NB4 (cell line): ENCODE data around the gene ABCF2.

Experiments used
- DNase-seq: peaks from one replicate; pipeline ENCODE4 v3.0.0; 2010; ENCODE audit warnings: low read depth
- H3K4me3 ChIP-seq: one replicate; pipeline ENCODE4 v1.5.1; 2011; ENCODE audit warnings: mild to moderate bottlenecking, low read depth, low read length, moderate library complexity
- MYC ChIP-seq: IDR thresholded peaks from 2 replicates; pipeline ENCODE4 v1.6.1; 2011; ENCODE audit warnings: low read depth, low read length
- POLR2A ChIP-seq: IDR thresholded peaks from 2 replicates; pipeline ENCODE4 v1.6.1; 2011; ENCODE audit warnings: mild to moderate bottlenecking; ENCODE audit not compliant: insufficient read length; ENCODE audit errors: extremely low read depth
- TF ChIP-seq, protein P1 (sequence below): IDR thresholded peaks from 2 replicates; pipeline ENCODE4 v1.6.1; 2011; ENCODE audit warnings: low read depth, low read length
- TF ChIP-seq, protein P2 (sequence below): IDR thresholded peaks from one replicate; pipeline ENCODE4 v1.5.1; 2012; ENCODE audit warnings: low read depth, low read length

The ABCF2 gene

GRCh38 chr7:151251689-151252560, 24.9 kb upstream of the ABCF2 start:
- DNase-seq = no peak
- TF ChIP-seq POLR2A = no peak
- no peak for TF ChIP-seq MYC
- TF ChIP-seq, protein P1, sequence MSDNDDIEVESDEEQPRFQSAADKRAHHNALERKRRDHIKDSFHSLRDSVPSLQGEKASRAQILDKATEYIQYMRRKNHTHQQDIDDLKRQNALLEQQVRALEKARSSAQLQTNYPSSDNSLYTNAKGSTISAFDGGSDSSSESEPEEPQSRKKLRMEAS = no peak
- TF ChIP-seq, protein P2, sequence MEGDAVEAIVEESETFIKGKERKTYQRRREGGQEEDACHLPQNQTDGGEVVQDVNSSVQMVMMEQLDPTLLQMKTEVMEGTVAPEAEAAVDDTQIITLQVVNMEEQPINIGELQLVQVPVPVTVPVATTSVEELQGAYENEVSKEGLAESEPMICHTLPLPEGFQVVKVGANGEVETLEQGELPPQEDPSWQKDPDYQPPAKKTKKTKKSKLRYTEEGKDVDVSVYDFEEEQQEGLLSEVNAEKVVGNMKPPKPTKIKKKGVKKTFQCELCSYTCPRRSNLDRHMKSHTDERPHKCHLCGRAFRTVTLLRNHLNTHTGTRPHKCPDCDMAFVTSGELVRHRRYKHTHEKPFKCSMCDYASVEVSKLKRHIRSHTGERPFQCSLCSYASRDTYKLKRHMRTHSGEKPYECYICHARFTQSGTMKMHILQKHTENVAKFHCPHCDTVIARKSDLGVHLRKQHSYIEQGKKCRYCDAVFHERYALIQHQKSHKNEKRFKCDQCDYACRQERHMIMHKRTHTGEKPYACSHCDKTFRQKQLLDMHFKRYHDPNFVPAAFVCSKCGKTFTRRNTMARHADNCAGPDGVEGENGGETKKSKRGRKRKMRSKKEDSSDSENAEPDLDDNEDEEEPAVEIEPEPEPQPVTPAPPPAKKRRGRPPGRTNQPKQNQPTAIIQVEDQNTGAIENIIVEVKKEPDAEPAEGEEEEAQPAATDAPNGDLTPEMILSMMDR = no peak
- no peak overlapping the region for H3K4me3 ChIP-seq

DNA sequence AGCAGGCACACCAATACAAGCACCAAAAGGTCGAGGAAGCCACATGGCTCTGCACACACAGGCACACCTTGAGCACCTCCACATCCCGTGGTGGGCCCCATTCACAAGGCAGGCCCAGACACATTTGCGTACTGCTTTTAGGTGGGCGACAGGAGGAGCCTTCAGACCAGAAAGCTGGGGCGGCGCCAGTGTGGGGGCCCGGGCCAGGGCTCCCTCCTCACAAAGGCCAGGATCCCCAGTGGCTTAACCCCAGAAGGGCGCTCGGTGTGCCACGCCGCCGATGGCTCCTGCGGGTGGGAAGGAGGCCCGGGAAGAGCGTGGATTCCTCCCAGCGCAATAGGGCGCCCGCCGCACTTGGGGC, 24.3 kb upstream of the ABCF2 start:
- TF ChIP-seq POLR2A = no peak
- TF ChIP-seq MYC = no peak
- TF ChIP-seq, protein P2 = no peak
- TF ChIP-seq, protein P1 = no peak
- DNase-seq = no peak
- no peak overlapping the region for H3K4me3 ChIP-seq

DNA sequence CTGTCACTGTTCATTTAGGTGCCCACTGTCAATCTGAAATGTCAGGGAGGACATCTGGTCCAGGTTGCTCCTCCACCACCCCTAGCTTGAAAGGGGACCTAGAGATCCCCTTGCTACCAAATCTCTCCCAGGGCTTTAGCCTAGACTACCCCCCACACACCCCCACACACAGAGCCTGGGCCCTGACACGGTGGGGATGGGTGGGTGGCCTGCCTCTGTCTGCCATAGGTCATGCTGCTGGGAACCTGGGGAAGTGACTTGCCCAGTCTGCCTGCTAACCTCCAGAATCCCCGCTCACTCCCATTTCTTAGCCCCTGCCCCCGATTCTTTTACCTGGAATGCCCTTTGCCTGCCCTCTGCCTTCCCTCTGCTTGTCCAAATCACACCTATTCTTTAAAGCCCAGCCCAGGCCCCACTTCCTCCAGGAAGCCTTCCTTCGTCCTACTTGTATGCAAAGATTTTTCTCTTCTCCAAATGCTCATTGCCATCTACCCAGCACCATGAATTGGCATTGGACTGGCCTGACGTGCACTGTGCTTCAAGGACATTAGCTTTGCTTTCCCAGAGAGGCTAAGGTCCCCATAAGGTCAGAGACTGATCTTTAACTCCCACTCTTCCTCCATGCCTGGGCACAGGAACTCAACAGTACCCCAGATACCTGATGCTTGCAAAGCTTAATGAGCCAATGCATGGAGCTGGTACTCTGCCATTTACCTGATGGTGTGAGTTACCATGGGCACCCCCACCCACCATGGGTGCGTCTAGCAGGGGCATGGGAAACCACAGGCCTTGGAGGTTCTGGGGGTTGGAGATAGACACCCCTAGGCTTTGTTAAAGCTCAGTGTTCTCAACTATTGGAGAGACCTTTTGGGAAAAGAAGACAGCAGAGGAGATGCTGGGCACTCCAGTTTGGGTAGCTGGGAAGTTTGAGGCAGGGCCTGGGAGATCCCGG, 23.5 kb upstream of the ABCF2 start:
- TF ChIP-seq, protein P1 = no peak
- TF ChIP-seq, protein P2 = no peak
- TF ChIP-seq MYC (no peak), POLR2A (no peak)
- DNase-seq = no peak
- no peak overlapping the region for H3K4me3 ChIP-seq

GRCh38 chr7:151249732-151250072, 22.7 kb upstream of the ABCF2 start:
- no peak for DNase-seq
- no peak overlapping the region for H3K4me3 ChIP-seq
- TF ChIP-seq POLR2A = no peak
- TF ChIP-seq, protein P2 = no peak
- TF ChIP-seq, protein P1 = no peak
- no peak for TF ChIP-seq MYC

DNA sequence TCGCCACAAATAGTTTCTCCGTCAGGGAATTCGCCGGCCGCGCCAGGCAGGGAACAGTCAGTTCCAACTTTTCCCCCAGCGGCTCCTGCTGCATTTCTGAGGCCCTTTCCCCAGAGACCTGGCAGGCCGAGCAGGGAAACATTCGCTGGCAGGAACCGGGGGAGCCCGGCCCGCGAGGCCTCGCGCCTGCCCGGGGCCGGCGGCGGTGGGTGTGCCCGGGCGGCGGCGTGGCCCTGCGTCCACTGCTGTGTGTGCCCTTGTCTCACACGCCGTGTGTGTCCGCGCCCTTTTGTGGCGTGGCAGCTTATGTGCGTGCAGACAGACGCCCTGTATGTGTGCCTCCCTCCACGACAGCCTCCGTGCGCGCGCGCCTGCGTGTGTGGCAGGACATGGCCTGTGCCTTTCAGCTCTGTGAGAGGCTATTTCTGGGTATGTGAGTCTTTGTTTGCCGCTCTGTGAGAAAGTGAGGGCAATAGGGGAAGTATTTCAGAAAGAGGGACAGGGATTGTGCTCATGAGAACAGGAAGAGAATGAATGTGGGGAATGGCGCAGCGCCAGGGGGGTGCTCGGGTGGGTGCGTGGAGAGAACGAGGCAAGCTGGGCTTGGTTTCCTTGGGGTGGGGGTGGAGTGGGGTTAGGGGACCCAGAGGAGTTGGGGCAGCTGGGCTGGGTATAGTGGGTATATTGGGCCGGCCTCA, 22.2 kb upstream of the ABCF2 start:
- peak overlapping the region; percentile 8 for H3K4me3 ChIP-seq
- DNase-seq = peak; percentile 81
- TF ChIP-seq POLR2A (no peak), MYC (0 out of 2 replicates have a peak, but pooled peaks have one; percentile 22)
- TF ChIP-seq, protein P2 = no peak
- TF ChIP-seq, protein P1 = 0 out of 2 replicates have a peak, but pooled peaks have one; percentile 16
